Neutrophil (primary cell): ENCODE data around the gene STAP2.
"Not testable (repeated sequence)": the region's sequence is repeated elsewhere in the genome, so short reads cannot be mapped to it uniquely, and the experiment has no call there.

ENCODE experiments used
- H3K27ac ChIP-seq: fragments of 200-600 bp; sonication (generic); 2 replicates; pipeline ENCODE4 v1.5.1; 2016; ENCODE audit warnings: mild to moderate bottlenecking, moderate library complexity
- H3K27me3 ChIP-seq: fragments of 200-600 bp; sonication (generic); 2 replicates; pipeline ENCODE4 v1.6.0; 2016; ENCODE audit warnings: mild to moderate bottlenecking
- H3K36me3 ChIP-seq: fragments of 200-600 bp; sonication (generic); 2 replicates; pipeline ENCODE4 v1.5.1; 2017
- H3K4me1 ChIP-seq, 2 experiments: fragments of 200-600 bp in 1 of 2; sonication (generic) in 1 of 2; 1 replicate in 1 of 2; 2 replicates in 1 of 2; pipeline versions ENCODE4 v1.5.1 to v1.6.1; 2013 to 2016; ENCODE audit warnings: low read depth in 1 of 2, low read length in 1 of 2, mild to moderate bottlenecking in 1 of 2, moderate library complexity in 1 of 2; ENCODE audit not compliant: control insufficient read depth in 1 of 2, insufficient read depth in 1 of 2
- H3K4me3 ChIP-seq, 2 experiments: fragments of 200-600 bp in 1 of 2; sonication (generic) in 1 of 2; 1 replicate in 1 of 2; 2 replicates in 1 of 2; pipeline ENCODE4 v1.5.1; 2013 to 2016; ENCODE audit warnings: low read depth in 1 of 2, low read length in 1 of 2, mild to moderate bottlenecking in 1 of 2, moderate library complexity in 1 of 2
- H3K9me3 ChIP-seq: fragments of 200-600 bp; sonication (generic); 2 replicates; pipeline ENCODE4 v1.5.1; 2016
- TF ChIP-seq, protein P1 (sequence below): fragments of 200-600 bp; sonication (generic); IDR thresholded peaks from 2 replicates; pipeline ENCODE4 v1.5.1; 2016; ENCODE audit warnings: antibody characterized with exemption

The STAP2 gene

GRCh38 chr19:4342314-4342614, 3.6 kb upstream of the STAP2 start:
- Histone ChIP-seq H3K36me3 (no peaks in the 10 kb centered on the region), H3K4me3 (peak overlapping the region; percentile 93 to 96), H3K27me3 (peaks cover 12% of the 10 kb centered on the region), H3K27ac (peak overlapping the region; percentile 92), H3K4me1 (peaks cover 28 to 29% of the 10 kb centered on the region in 2 experiments), H3K9me3 (no peaks in the 10 kb centered on the region)
- TF ChIP-seq, protein P1, sequence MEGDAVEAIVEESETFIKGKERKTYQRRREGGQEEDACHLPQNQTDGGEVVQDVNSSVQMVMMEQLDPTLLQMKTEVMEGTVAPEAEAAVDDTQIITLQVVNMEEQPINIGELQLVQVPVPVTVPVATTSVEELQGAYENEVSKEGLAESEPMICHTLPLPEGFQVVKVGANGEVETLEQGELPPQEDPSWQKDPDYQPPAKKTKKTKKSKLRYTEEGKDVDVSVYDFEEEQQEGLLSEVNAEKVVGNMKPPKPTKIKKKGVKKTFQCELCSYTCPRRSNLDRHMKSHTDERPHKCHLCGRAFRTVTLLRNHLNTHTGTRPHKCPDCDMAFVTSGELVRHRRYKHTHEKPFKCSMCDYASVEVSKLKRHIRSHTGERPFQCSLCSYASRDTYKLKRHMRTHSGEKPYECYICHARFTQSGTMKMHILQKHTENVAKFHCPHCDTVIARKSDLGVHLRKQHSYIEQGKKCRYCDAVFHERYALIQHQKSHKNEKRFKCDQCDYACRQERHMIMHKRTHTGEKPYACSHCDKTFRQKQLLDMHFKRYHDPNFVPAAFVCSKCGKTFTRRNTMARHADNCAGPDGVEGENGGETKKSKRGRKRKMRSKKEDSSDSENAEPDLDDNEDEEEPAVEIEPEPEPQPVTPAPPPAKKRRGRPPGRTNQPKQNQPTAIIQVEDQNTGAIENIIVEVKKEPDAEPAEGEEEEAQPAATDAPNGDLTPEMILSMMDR = no peak

DNA sequence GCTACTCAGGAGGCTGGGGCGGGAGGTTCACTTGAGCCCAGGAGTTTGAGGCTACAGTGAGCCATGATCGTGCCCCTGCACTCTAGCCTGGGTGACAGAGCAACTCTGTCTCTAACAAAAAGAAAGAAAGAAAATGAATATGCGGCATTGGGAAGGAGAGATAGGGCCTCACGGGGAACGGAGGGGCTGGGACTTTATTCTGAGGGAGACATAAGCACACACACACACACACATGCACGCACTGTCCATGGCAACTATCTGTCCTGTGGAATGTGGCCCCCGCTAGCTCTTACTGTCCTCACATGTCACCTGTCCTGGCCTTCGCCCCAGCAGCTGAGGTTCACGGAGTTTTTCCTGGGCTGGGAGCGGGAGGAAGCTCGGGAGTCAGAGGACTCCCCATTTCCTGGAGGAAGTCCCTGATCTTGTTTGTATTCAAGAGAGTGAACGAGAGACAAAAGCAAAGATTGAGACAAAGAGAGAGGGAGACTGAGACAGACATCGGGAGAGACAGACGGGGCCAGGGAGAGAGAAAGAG, 654 bp downstream of the STAP2 start:
- H3K4me3 ChIP-seq = peak overlapping the region in 1 of 2 experiments; percentile 41
- H3K27me3 ChIP-seq = peaks cover 12% of the 10 kb centered on the region
- no peaks in the 10 kb centered on the region for H3K36me3 ChIP-seq
- peaks cover 17 to 18% of the 10 kb centered on the region in 2 experiments for H3K4me1 ChIP-seq
- no peaks in the 10 kb centered on the region for H3K9me3 ChIP-seq
- H3K27ac ChIP-seq = no peak overlapping the region
- TF ChIP-seq, protein P1 = no peak

- Histone ChIP-seq H3K4me1 (peaks cover 10% of the 10 kb centered on the region in 2 experiments), H3K9me3 (no peaks in the 10 kb centered on the region), H3K4me3 (no peak overlapping the region), H3K27me3 (peaks cover 12% of the 10 kb centered on the region), H3K27ac (no peak overlapping the region), H3K36me3 (no peaks in the 10 kb centered on the region)
- TF ChIP-seq, protein P1 = no peak
Measured at GRCh38 chr19:4334929-4335570, 3.6 kb downstream of the STAP2 start.

GRCh38 chr19:4329858-4330257, 8.8 kb downstream of the STAP2 start:
- Histone ChIP-seq H3K4me3 (no peak overlapping the region), H3K4me1 (peaks cover 10 to 19% of the 10 kb centered on the region in 2 experiments), H3K36me3 (no peaks in the 10 kb centered on the region), H3K9me3 (no peaks in the 10 kb centered on the region), H3K27ac (no peak overlapping the region), H3K27me3 (peaks cover 51% of the 10 kb centered on the region)
- TF ChIP-seq, protein P1 = no peak

GRCh38 chr19:4328991-4329681, 9.5 kb downstream of the STAP2 start:
- Histone ChIP-seq H3K4me3 (peak overlapping the region; percentile 43 to 56), H3K4me1 (peaks cover 10 to 19% of the 10 kb centered on the region in 2 experiments), H3K27me3 (peaks cover 54% of the 10 kb centered on the region)
- H3K9me3 ChIP-seq, H3K36me3 ChIP-seq, H3K27ac ChIP-seq: not testable (repeated sequence)
